HepG2 (cell line): ENCODE data around the gene CFAP61.

ENCODE experiments used
- HCFC1 ChIP-seq: fragments of 150-350 bp; IDR thresholded peaks from 2 replicates; pipeline ENCODE4 v1.6.1; 2014; ENCODE audit warnings: low read depth, low read length
- JUN ChIP-seq: sonication (generic); formaldehyde crosslinking; IDR thresholded peaks from 2 replicates; pipeline ENCODE4 v1.4.0; 2020; ENCODE audit warnings: mild to moderate bottlenecking, missing genetic modification reagents
- RAD51 ChIP-seq: fragments of 450-650 bp; IDR thresholded peaks from 2 replicates; pipeline ENCODE4 v1.6.1; 2016; ENCODE audit warnings: borderline replicate concordance
- RBAK ChIP-seq: sonication (generic); formaldehyde crosslinking; IDR thresholded peaks from 2 replicates; pipeline ENCODE4 v1.5.1; 2020; ENCODE audit warnings: mild to moderate bottlenecking, missing genetic modification reagents
- ZNF772 ChIP-seq: sonication (generic); formaldehyde crosslinking; IDR thresholded peaks from 2 replicates; pipeline ENCODE4 v1.5.0; 2020; ENCODE audit warnings: mild to moderate bottlenecking, missing genetic modification reagents

GRCh38 chr20:20095114-20095872 is 43.0 kb downstream of the CFAP61 start:
- TF ChIP-seq ZNF772 (CRISPR knock-in tag), result no peak
- TF ChIP-seq HCFC1, result no peak
- no peak for TF ChIP-seq RBAK (CRISPR knock-in tag)
- TF ChIP-seq RAD51, result no peak
- TF ChIP-seq JUN, result no peak
